Pancreas (tissue), 10 donors: Measurements from ENCODE around the gene ICAM2. TPM values are rescaled to one million over a fixed set of nuclear protein-coding genes. Genes with fewer than 3 reads are reported as not detected.

Experiments
- ATAC-seq, 4 donors: fragments of 200-7000 bp; cut with Tn5 transposase; one replicate each; pipeline versions ENCODE4 v1.8.0 to v1.9.1; 2020; ENCODE audit warnings: mild to moderate bottlenecking in 4 of 4, moderate library complexity in 4 of 4
- DNase-seq, 6 donors: peaks; one replicate each; pipeline ENCODE4 v3.0.0-alpha.2; 2020
- FAIRE-seq: peaks from 2 replicates; lab custom pipeline; 2012; peaks lifted over from hg19 to GRCh38; lab: Jason Lieb, UNC
- H3K27ac ChIP-seq, 4 donors: fragments of 200-600 bp; sonication (generic); 1 replicate in 3 of 4; 2 replicates in 1 of 4; pipeline versions ENCODE4 v1.5.0 to v1.8.0; 2020
- H3K27me3 ChIP-seq, 4 donors: fragments of 200-600 bp; one replicate each; pipeline ENCODE4 v1.8.0; 2021
- H3K36me3 ChIP-seq, 3 donors: fragments of 200-600 bp; sonication (generic) in 1 of 3; one replicate each; pipeline versions ENCODE4 v1.5.0 to v1.8.0; 2020 to 2021
- H3K4me1 ChIP-seq, 3 donors: fragments of 200-600 bp; one replicate each; pipeline ENCODE4 v1.8.0; 2021
- H3K4me3 ChIP-seq, 4 donors: fragments of 200-600 bp; sonication (generic) in 2 of 4; one replicate each; pipeline versions ENCODE4 v1.5.0 to v1.8.0; 2020 to 2021
- H3K9me3 ChIP-seq, 4 donors: fragments of 200-600 bp; one replicate each; pipeline ENCODE4 v1.8.0; 2021
- CTCF ChIP-seq, 4 donors: fragments of 200-600 bp; sonication (generic) in 3 of 4; IDR thresholded peaks; one replicate each; pipeline versions ENCODE4 v1.5.0 to v1.8.0; 2021; ENCODE audit warnings: antibody characterized with exemption in 4 of 4
- WGBS, 2 donors: extraction: QIAGEN DNeasy Blood & Tissue Kit; methylation state at CpG; one replicate each; pipeline ENCODE4 v1.1.7; 2013; 5-methylcytosine and 5-hydroxymethylcytosine counted together
- intact Hi-C, 3 donors: fragments of 100-400 bp; cut with DNase I; formaldehyde crosslinking; loops; one replicate each; pipeline versions ENCODE4 v1.11.1 to v1.14.2; 2022
- polyA plus RNA-seq, 2 donors: library from polyadenylated mRNA; stranded (reverse); fragments of 200-250 nt; gene quantifications; one replicate each; pipeline ENCODE4 v1.2.3, GENCODE V29; 2013
- total RNA-seq, 6 donors: library from RNA; stranded (reverse); fragmentation: NEBNext Ultra II Directional in 4 of 6; extraction: Animal tissue kit (Norgen Biotek cat#: 25700) in 4 of 6; gene quantifications; one replicate each; pipeline versions ENCODE4 v1.2.1 to v1.2.4, GENCODE V29; 2021 to 2023
- donor health status: healthy with polysubstance abuse.
- donor health status: DM: no; HTN: no; CAD: no; lungs with moderate emphysema.
- donor health status: DM: no; HTN: no; CAD: no.
- donor health status: control.
- donor health status: control.
- donor health status: Bipolar disorder and iron deficiency.
- donor health status: DM: yes; HTN: yes; CAD: no.
- donor health status: DM: no; HTN: no; CAD: no.
- donor health status: DM: no; HTN: no; CAD: no.
- donor health status: DM: yes; HTN: yes; CAD: no.

Gene ICAM2
- total and polyA plus RNA-seq, 8 donors = 4.9 to 19.1 (median 7.4) TPM

GRCh38 chr17:64016231-64016784 lies 4.1 kb downstream of the ICAM2 start:
- FAIRE-seq (no peak), DNase-seq (no peak), ATAC-seq (no peak)
- 72 to 74% methylated on average over 5 of the region's 5 CpGs for WGBS, 2 donors
- no peaks in the 10 kb centered on the region for H3K36me3 ChIP-seq
- H3K9me3 ChIP-seq = no peaks in the 10 kb centered on the region
- TF ChIP-seq CTCF (IDR thresholded peaks at IDR 0.05) = no peak
- H3K27me3 ChIP-seq = no peaks in the 10 kb centered on the region
- H3K27ac ChIP-seq = no peak overlapping the region
- intact Hi-C loops = no loop called here
- H3K4me3 ChIP-seq = no peak overlapping the region
- peaks cover 0 to 6% (median 0%) of the 10 kb centered on the region in 3 donors for H3K4me1 ChIP-seq

DNA sequence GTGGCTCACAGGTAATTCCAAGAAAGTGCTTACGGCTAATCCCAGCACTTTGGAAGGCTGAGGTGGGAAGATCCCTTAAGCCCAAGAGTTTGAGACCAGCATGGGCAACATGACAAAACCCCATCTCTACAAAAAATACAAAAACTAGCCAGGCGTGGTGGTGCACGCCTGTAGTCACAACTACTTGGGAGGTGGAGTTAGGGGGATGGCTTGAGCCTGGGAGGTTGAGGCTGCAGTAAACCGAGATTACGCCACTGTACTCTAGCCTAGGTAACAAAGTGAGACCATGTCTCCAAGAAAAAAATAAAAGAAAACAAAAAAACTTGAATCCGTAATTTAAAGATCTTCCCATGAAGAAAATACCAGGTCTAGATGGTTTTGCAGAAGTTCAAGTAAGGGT lies 5.0 kb downstream of the ICAM2 start:
- intact Hi-C loops = no loop called here
- FAIRE-seq = no peak
- no peak for TF ChIP-seq CTCF (IDR thresholded peaks at IDR 0.05)

DNA sequence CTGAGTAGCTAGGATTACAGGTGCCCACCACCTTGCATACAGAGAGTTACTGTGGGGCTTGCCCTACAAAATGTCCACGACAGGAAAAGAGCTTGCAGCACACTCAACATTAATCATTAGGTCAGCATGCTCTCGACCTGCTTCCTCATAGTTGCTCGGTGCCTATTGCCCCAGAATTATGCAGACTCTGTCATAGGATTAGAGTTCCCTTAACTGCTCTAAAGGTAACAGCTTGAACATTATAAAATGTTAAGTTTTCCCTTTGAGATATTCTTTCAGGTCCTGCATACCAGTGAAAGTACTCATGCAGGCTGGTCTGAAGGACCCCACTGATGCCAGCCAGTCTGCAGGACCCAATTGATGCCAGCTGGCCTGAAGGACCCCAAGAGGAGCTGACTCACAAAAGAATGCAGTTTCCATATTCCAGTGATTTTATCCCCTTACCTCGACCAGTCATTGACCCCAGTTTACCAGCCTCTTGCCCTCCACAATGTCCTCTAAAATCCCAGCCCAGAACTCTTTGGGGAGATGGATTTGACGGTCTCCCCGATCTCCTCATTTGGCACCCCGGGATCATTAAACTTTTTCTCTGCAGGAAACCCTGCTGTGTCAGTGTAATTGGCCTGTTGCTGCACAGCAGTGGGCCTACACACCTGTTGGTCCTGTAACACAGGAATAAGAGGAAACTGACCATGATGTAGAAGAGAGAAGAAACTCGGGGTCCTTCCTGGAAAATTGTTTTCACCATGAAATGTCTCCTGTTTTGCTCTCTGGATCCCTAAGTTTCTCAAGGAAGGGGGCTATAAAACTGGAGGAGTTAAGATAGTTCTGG lies 10.6 kb downstream of the ICAM2 start:
- Histone ChIP-seq H3K36me3 (no peaks in the 10 kb centered on the region), H3K9me3 (no peaks in the 10 kb centered on the region), H3K27ac (no peak overlapping the region), H3K27me3 (no peaks in the 10 kb centered on the region), H3K4me3 (no peak overlapping the region), H3K4me1 (peaks cover 0 to 3% (median 0%) of the 10 kb centered on the region in 3 donors)
- FAIRE-seq (no peak), DNase-seq (no peak), ATAC-seq (peak in 3 of 4 donors; percentile 45 to 72 (median 58))
- no peak for TF ChIP-seq CTCF (IDR thresholded peaks at IDR 0.05)
- intact Hi-C loops = no loop called here
- 67 to 71% methylated on average over 8 of the region's 8 CpGs for WGBS, 2 donors

More for the DNA sequence above, 5.0 kb downstream of the ICAM2 start:
- Histone ChIP-seq H3K4me3 (no peak overlapping the region), H3K27ac (no peak overlapping the region), H3K4me1 (peaks cover 0 to 6% (median 0%) of the 10 kb centered on the region in 3 donors), H3K27me3 (no peaks in the 10 kb centered on the region), H3K36me3 (no peaks in the 10 kb centered on the region), H3K9me3 (no peaks in the 10 kb centered on the region)
- WGBS, 2 donors = 90 to 95% methylated on average over 6 of the region's 6 CpGs
- no peak for ATAC-seq
- DNase-seq = no peak

DNA sequence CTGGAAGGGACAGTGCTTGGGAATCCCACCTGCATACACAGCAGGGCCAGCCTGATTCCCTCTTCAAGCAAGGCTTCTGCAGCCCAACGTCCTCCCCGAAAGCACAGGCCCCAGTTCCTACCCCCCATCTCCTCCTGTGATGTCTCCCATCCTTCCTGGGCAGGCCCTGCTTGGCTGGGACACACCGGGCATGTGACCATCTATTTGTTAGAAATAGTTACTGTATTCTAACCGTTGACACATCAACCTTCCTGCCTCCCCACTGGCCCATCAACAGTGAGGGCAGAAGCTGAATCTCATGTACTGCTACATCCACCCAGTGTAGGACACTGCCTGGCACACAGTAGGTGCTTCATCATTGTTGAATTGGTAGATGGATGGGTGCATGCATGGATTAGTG lies 11.6 kb downstream of the ICAM2 start:
- ATAC-seq (no peak), DNase-seq (peak in 1 of 6 donors; percentile 11), FAIRE-seq (no peak)
- no peak overlapping the region for H3K4me3 ChIP-seq
- H3K27me3 ChIP-seq = no peaks in the 10 kb centered on the region
- H3K36me3 ChIP-seq = no peaks in the 10 kb centered on the region
- intact Hi-C loops = no loop called here
- no peak for TF ChIP-seq CTCF (IDR thresholded peaks at IDR 0.05)
- no peak overlapping the region for H3K27ac ChIP-seq
- 81 to 85% methylated on average over 4 of the region's 4 CpGs for WGBS, 2 donors
- H3K9me3 ChIP-seq = no peaks in the 10 kb centered on the region
- H3K4me1 ChIP-seq = peaks cover 0 to 3% (median 0%) of the 10 kb centered on the region in 3 donors

GRCh38 chr17:64008346-64008745 lies 12.1 kb downstream of the ICAM2 start:
- Histone ChIP-seq H3K4me1 (no peaks in the 10 kb centered on the region), H3K9me3 (no peaks in the 10 kb centered on the region), H3K36me3 (no peaks in the 10 kb centered on the region), H3K27me3 (no peaks in the 10 kb centered on the region), H3K27ac (no peak overlapping the region), H3K4me3 (no peak overlapping the region)
- TF ChIP-seq CTCF (IDR thresholded peaks at IDR 0.05) = no peak
- no peak for ATAC-seq
- WGBS, 2 donors = 74 to 76% methylated on average over 5 of the region's 5 CpGs
- FAIRE-seq = no peak
- intact Hi-C loops = no loop called here
- DNase-seq = peak in 1 of 6 donors; percentile 9
